ENCODE data around the gene SUSD6. TPM values are rescaled to one million over a fixed set of nuclear protein-coding genes. Genes with fewer than 3 reads are reported as not detected.

Gene SUSD6
- 10 to 100 TPM; 35.5 to 56.7 (median 51.0) TPM for total RNA-seq

- WGBS, 2 donors: 0 to 1% methylated on average over 9 to 99 of the region's 105 CpGs
- TF ChIP-seq POLR2A (IDR thresholded peaks at IDR 0.05) (no peak), CTCF (IDR thresholded peaks at IDR 0.05) (no peak)
- DNase-seq (ENCODE audit: low spot score in 2 of 2): peak; percentile 85 to 98
- intact Hi-C loops (cut with DNase I; ENCODE audit: low total_unique reads): no loop called here
- H3K4me3 ChIP-seq (ENCODE audit: low read depth, poor library complexity, severe bottlenecking): peak within 1 kb of the TSS; percentile 58
Observed at GRCh38 chr14:69611172-69612013, at the start of gene SUSD6. Gene SUSD6, plus strand, starts transcription at chr14:69611596. Its CDS starts 46,997 bp downstream, at chr14:69658593.

GRCh38 chr14:69561893-69562292 is 49.5 kb upstream of the SUSD6 start:
- no peak for TF ChIP-seq CTCF (IDR thresholded peaks at IDR 0.05)
- no peak for TF ChIP-seq POLR2A (IDR thresholded peaks at IDR 0.05)
- no peak for DNase-seq (ENCODE audit: low spot score in 2 of 2)
- intact Hi-C loops (cut with DNase I; ENCODE audit: low total_unique reads): no loop called here
- H3K4me3 ChIP-seq (ENCODE audit: low read depth, poor library complexity, severe bottlenecking): no peak overlapping the region

GRCh38 chr14:69567563-69567962 is 43.8 kb upstream of the SUSD6 start:
- DNase-seq (ENCODE audit: low spot score in 2 of 2): no peak
- WGBS, 2 donors: 81 to 83% methylated on average over 5 of the region's 5 CpGs
- intact Hi-C loops (cut with DNase I; ENCODE audit: low total_unique reads): no loop called here
- TF ChIP-seq POLR2A (IDR thresholded peaks at IDR 0.05): no peak
- no peak for TF ChIP-seq CTCF (IDR thresholded peaks at IDR 0.05)
- no peak overlapping the region for H3K4me3 ChIP-seq (ENCODE audit: low read depth, poor library complexity, severe bottlenecking)

GRCh38 chr14:69569859-69570258 is 41.5 kb upstream of the SUSD6 start:
- no peak for TF ChIP-seq POLR2A (IDR thresholded peaks at IDR 0.05)
- TF ChIP-seq CTCF (IDR thresholded peaks at IDR 0.05): no peak
- H3K4me3 ChIP-seq (ENCODE audit: low read depth, poor library complexity, severe bottlenecking): no peak overlapping the region
- 56 to 57% methylated on average over 2 of the region's 2 CpGs for WGBS, 2 donors
- DNase-seq (ENCODE audit: low spot score in 2 of 2): no peak
- intact Hi-C loops (cut with DNase I; ENCODE audit: low total_unique reads): no loop called here

GRCh38 chr14:69570836-69571330 is 40.5 kb upstream of the SUSD6 start:
- intact Hi-C loops (cut with DNase I; ENCODE audit: low total_unique reads): no loop called here
- TF ChIP-seq CTCF (IDR thresholded peaks at IDR 0.05): no peak
- no peak for TF ChIP-seq POLR2A (IDR thresholded peaks at IDR 0.05)
- no peak overlapping the region for H3K4me3 ChIP-seq (ENCODE audit: low read depth, poor library complexity, severe bottlenecking)
- DNase-seq (ENCODE audit: low spot score in 2 of 2): no peak
- WGBS, 2 donors: 70 to 74% methylated on average over 7 of the region's 7 CpGs

Data from lower leg skin (tissue), 4 donors.